GM12873 (cell line): Measurements from ENCODE around the gene SPRED1.

Experiments
- TF ChIP-seq, protein P1 (sequence below): IDR thresholded peaks from 2 replicates; pipeline ENCODE4 v1.5.1; 2012; ENCODE audit warnings: low read depth, mild to moderate bottlenecking, moderate library complexity, low read length, control low read depth; ENCODE audit not compliant: insufficient read depth; ENCODE audit errors: missing control alignments

The SPRED1 gene

GRCh38 chr15:38362355-38362754 is 109.7 kb downstream of the SPRED1 start:
- TF ChIP-seq, protein P1, sequence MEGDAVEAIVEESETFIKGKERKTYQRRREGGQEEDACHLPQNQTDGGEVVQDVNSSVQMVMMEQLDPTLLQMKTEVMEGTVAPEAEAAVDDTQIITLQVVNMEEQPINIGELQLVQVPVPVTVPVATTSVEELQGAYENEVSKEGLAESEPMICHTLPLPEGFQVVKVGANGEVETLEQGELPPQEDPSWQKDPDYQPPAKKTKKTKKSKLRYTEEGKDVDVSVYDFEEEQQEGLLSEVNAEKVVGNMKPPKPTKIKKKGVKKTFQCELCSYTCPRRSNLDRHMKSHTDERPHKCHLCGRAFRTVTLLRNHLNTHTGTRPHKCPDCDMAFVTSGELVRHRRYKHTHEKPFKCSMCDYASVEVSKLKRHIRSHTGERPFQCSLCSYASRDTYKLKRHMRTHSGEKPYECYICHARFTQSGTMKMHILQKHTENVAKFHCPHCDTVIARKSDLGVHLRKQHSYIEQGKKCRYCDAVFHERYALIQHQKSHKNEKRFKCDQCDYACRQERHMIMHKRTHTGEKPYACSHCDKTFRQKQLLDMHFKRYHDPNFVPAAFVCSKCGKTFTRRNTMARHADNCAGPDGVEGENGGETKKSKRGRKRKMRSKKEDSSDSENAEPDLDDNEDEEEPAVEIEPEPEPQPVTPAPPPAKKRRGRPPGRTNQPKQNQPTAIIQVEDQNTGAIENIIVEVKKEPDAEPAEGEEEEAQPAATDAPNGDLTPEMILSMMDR: no peak

- TF ChIP-seq, protein P1: no peak
Measured at GRCh38 chr15:38367476-38367875, 114.8 kb downstream of the SPRED1 start.

DNA sequence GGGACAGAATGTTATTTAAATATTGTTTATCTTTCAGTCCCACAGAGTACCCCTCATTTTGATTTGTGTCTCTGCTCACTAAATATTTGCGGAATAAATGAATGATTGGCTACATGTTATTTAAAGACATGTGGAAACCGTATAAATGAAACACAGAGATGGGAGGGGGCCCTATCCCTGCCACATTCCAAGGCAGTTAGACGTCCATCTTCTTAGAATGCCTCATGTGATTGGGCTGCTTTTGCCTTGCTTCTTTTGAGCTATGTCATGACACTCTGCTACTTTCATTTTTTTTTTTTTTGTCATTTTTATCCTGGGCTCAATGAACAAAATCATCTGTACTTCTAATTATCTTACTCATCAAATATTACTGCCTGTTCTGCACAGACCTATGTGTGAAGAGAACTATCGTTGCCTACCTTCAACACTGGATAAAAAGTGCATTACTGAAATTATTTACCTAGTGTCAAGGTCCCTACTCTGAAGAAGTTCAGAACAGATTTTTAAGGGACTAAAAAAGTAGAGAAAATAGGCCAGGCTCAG is 117.4 kb downstream of the SPRED1 start:
- TF ChIP-seq, protein P1: no peak

GRCh38 chr15:38373016-38373415 is 120.4 kb downstream of the SPRED1 start:
- TF ChIP-seq, protein P1: no peak

DNA sequence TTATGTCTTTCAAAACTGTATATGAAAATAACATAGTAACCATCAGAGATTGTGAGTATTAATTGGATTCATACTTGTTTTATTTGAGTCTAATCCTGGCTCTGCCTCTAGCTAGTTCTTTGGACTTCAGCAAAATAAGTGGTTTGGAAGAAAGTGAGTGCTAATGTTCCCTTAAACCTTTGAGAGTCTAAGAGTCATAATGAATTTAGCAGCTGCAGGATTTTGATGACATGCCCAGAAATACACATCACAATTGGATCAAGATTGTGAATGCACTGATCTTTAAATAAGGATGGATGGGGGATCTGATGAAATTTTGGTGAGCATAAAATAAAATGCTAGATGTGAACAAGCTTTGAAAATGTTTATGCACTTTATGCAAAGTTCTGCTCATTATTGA is 121.4 kb downstream of the SPRED1 start:
- TF ChIP-seq, protein P1: no peak

DNA sequence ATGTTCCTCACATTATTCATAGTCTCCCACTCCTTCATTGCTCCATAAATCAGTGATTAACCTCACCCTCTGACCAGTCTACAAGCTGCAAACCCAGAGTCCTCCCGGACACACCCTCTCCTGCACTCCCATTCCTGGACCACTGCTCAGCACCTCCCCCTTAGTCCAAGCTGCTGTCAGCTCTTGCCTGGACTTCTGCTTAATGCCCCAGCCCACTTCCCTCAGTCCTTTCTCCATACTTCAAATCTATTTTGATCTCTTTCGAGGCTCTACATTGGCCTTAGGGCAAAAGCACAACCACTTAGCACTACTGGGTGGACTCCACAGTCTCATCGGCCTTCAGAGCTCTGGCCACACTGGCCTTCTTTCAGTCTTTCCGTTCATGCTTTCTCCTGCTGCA is 121.9 kb downstream of the SPRED1 start:
- TF ChIP-seq, protein P1: no peak

DNA sequence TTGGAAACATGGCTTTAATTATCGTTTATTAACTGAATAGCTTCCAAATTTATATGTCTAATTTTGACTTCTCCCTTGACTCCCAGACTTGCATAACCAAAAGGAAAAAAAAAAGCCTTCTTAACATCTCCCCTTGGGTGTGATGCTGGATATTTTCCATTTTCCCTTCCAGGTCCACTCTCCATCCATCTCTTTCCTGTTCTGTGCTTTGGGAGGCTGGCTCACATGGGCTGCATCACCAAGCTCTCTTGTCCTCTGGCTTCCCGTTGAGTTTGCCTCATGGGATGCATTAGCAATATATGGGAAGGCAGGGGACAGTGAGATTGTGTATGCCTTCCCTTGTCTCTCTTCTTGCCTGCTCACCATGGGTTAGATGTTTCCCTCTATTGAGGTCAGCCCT is 123.4 kb downstream of the SPRED1 start:
- TF ChIP-seq, protein P1: no peak

GRCh38 chr15:38377636-38378035 is 125.0 kb downstream of the SPRED1 start:
- TF ChIP-seq, protein P1: no peak
